Parathyroid adenoma (tissue), 2 donors: ENCODE data around the gene FANCI.

Experiments
- H2AFZ ChIP-seq: fragments of 300-600 bp; sonication (generic); one replicate; pipeline ENCODE4 v1.7.0; 2017; ENCODE audit warnings: antibody characterized with exemption, mild to moderate bottlenecking
- H3K27ac ChIP-seq: fragments of 300-600 bp; sonication (generic); one replicate; pipeline ENCODE4 v1.7.0; 2017
- H3K27me3 ChIP-seq: fragments of 300-600 bp; sonication (generic); one replicate; pipeline ENCODE4 v1.7.0; 2017; ENCODE audit warnings: low read length; ENCODE audit not compliant: control insufficient read depth, insufficient read depth
- H3K36me3 ChIP-seq: fragments of 300-600 bp; sonication (generic); one replicate; pipeline ENCODE4 v1.7.0; 2017; ENCODE audit warnings: low read length; ENCODE audit not compliant: control insufficient read depth, insufficient read depth
- H3K4me1 ChIP-seq: fragments of 300-600 bp; sonication (generic); one replicate; pipeline ENCODE4 v1.7.0; 2017; ENCODE audit warnings: control low read depth
- H3K4me2 ChIP-seq: fragments of 300-600 bp; sonication (generic); one replicate; pipeline ENCODE4 v1.7.0; 2017; ENCODE audit warnings: low read length
- H3K4me3 ChIP-seq: fragments of 300-600 bp; sonication (generic); one replicate; pipeline ENCODE4 v1.7.0; 2017; ENCODE audit warnings: low read depth, low read length
- H3K79me2 ChIP-seq: fragments of 300-600 bp; sonication (generic); one replicate; pipeline ENCODE4 v1.7.0; 2017; ENCODE audit warnings: control low read depth
- H3K9ac ChIP-seq: fragments of 300-600 bp; sonication (generic); one replicate; pipeline ENCODE4 v1.7.0; 2017; ENCODE audit warnings: mild to moderate bottlenecking
- H3K9me3 ChIP-seq: fragments of 300-600 bp; sonication (generic); one replicate; pipeline ENCODE4 v1.7.0; 2017; ENCODE audit warnings: low read length; ENCODE audit not compliant: control insufficient read depth
- TF ChIP-seq, protein P1 (sequence below): fragments of 300-600 bp; sonication (generic); IDR thresholded peaks from one replicate; pipeline ENCODE4 v1.7.0; 2017; ENCODE audit warnings: antibody characterized with exemption, mild to moderate bottlenecking
- donor health status: primary hyperparathyroidism.

The FANCI gene

DNA sequence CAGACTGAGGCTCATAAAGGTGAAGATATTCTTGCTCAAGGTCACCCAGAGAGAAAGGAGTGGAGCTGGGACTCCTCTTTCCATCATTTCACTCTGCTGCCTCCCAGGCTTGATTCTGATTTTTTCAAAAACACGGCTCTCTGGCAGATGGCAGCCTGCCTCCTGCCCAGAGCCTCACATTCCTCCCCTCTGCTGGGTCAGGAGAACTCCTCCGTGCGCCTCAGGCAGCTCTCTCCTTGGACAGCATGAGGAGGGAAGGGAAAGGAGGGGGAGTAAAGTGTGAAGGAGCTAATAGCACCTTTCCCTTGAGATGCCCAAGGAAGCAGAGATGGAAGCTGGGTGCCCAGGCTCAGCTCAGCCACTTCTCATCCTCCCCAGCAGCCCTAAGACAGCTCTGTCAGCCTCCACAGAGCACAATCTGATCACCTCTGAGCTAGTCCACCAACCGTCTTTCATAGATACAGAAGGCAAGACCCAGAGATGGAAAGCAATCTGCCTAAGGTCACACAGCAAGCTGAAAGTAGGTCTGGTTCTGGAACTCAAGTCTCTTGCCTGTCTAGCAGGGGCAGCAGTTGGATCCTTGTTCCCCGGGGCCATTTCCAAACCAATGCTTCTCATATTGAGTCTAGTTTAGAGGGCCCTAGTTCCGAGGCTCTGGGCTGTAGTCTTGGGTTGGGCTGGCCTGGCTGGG, 25.9 kb upstream of the FANCI start:
- H3K4me3 ChIP-seq, result no peak overlapping the region
- H3K4me1 ChIP-seq, result no peaks in the 10 kb centered on the region
- no peak overlapping the region for H3K4me2 ChIP-seq
- no peaks in the 10 kb centered on the region for H3K79me2 ChIP-seq
- H3K9me3 ChIP-seq, result no peaks in the 10 kb centered on the region
- no peaks in the 10 kb centered on the region for H3K27me3 ChIP-seq
- H2AFZ ChIP-seq, result no peak overlapping the region
- H3K27ac ChIP-seq, result no peak overlapping the region
- TF ChIP-seq, protein P1, sequence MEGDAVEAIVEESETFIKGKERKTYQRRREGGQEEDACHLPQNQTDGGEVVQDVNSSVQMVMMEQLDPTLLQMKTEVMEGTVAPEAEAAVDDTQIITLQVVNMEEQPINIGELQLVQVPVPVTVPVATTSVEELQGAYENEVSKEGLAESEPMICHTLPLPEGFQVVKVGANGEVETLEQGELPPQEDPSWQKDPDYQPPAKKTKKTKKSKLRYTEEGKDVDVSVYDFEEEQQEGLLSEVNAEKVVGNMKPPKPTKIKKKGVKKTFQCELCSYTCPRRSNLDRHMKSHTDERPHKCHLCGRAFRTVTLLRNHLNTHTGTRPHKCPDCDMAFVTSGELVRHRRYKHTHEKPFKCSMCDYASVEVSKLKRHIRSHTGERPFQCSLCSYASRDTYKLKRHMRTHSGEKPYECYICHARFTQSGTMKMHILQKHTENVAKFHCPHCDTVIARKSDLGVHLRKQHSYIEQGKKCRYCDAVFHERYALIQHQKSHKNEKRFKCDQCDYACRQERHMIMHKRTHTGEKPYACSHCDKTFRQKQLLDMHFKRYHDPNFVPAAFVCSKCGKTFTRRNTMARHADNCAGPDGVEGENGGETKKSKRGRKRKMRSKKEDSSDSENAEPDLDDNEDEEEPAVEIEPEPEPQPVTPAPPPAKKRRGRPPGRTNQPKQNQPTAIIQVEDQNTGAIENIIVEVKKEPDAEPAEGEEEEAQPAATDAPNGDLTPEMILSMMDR, result no peak
- no peaks in the 10 kb centered on the region for H3K36me3 ChIP-seq
- no peak overlapping the region for H3K9ac ChIP-seq

DNA sequence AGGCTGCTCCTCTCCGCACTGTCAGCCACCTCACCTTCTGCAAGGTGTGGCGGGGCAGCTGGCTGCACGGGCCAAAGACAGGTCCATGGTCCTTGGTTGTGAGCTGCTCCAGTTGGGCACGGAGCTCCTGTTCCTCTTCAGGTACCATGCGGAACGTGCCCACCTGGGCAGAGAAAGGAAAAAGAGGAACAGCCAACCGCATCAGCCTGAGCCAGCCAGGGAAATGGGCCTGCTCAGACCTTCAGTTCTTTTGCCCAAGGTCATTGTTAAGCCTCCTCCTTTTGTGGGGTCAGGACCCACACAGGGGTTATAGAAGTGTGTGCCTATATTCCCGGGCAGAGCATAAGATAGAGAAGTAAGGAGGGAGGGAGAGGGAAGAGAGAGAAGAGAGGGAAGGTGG, 25.2 kb upstream of the FANCI start:
- Histone ChIP-seq H3K27me3 (no peaks in the 10 kb centered on the region), H3K4me1 (no peaks in the 10 kb centered on the region), H3K9ac (no peak overlapping the region), H2AFZ (no peak overlapping the region), H3K9me3 (no peaks in the 10 kb centered on the region), H3K4me2 (no peak overlapping the region), H3K4me3 (no peak overlapping the region), H3K27ac (no peak overlapping the region), H3K36me3 (no peaks in the 10 kb centered on the region), H3K79me2 (no peaks in the 10 kb centered on the region)
- TF ChIP-seq, protein P1, result no peak

DNA sequence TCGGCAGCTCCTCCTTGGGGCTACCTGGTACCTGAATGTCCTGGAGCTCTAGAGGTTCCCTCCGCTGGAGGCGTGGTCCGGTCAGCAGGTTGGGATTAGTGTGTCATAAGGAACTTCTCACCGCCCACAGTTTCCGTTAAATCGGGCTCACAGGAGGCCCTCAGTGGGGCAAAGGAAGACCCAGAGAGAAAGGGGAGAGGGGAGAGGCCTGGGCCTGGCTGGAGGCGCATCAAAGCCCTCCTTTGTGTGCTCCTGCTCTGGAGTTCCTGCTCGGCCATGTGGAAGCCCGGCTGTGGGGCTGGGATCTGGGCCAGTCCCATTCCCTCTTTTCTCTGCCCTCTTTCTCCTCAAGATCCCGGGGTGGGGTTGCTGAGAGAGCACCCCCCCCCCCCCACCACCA, 22.2 kb upstream of the FANCI start, which contains the start of gene RLBP1:
TSS of gene RLBP1 (minus strand) at position 37 of the 400 bp plus-strand sequence. CDS start 2,604 bp downstream, outside the sequence.
- no peaks in the 10 kb centered on the region for H3K27me3 ChIP-seq
- H3K27ac ChIP-seq, result no peak within 1 kb of the TSS
- no peak within 1 kb of the TSS for H3K4me3 ChIP-seq
- H3K36me3 ChIP-seq, result no peaks in the 10 kb centered on the region
- no peak within 1 kb of the TSS for H3K9ac ChIP-seq
- no peaks in the 10 kb centered on the region for H3K79me2 ChIP-seq
- H3K4me2 ChIP-seq, result no peak within 1 kb of the TSS
- H2AFZ ChIP-seq, result no peak within 1 kb of the TSS
- no peaks in the 10 kb centered on the region for H3K9me3 ChIP-seq
- no peaks in the 10 kb centered on the region for H3K4me1 ChIP-seq
- TF ChIP-seq, protein P1, result no peak

DNA sequence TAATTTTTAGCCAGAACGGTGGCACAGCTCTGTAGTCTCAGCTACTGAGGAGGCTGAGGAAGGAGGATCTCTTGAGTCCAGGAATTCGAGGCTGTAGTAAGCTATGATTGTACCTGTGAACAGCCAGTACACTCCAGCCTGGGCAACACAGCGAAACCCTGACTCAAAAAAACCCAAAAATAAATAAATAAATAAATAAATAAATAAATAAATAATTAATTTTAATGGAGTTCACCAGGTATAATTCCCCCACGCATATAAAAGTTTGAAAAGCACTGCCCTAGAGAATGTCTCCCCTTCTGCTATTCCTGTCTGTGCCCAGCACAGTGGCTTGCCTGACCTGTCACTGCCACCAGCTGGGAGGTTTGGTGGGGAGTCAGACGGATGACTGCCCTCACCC, 18.2 kb upstream of the FANCI start:
- Histone ChIP-seq H3K4me3 (no peak overlapping the region), H3K79me2 (no peaks in the 10 kb centered on the region)

More for the DNA sequence above, 18.2 kb upstream of the FANCI start:
- H3K9ac ChIP-seq, result no peak overlapping the region
- no peaks in the 10 kb centered on the region for H3K4me1 ChIP-seq
- no peak overlapping the region for H2AFZ ChIP-seq
- no peaks in the 10 kb centered on the region for H3K27me3 ChIP-seq
- no peaks in the 10 kb centered on the region for H3K36me3 ChIP-seq
- TF ChIP-seq, protein P1, result no peak
- H3K4me2 ChIP-seq, result no peak overlapping the region
- H3K9me3 ChIP-seq, result no peaks in the 10 kb centered on the region
- no peak overlapping the region for H3K27ac ChIP-seq
